Endothelial cell of umbilical vein (primary cell): ENCODE results near the gene CCSER2. TPM values are rescaled to one million over a fixed set of nuclear protein-coding genes. Genes with fewer than 3 reads are reported as not detected.

ENCODE experiments used
- BruUV-seq: library from RNA; stranded (reverse); fragments of 400-500 nt; replicated peaks from 2 replicates; lab custom pipeline; 2021; lab: Mats Ljungman, UMichigan
- CTCF ChIA-PET: fragments of 300-600, 350-600 bp; sonication (Branson Sonifier 250); formaldehyde crosslinking; loops from one replicate; lab custom pipeline; 2021; ENCODE audit warnings: antibody characterized with exemption, inconsistent platforms; lab: Charles Lee
- POLR2A ChIA-PET: fragments of 300-600, 350-600 bp; sonication (Branson Sonifier 250); formaldehyde crosslinking; loops from one replicate; lab custom pipeline; 2021; ENCODE audit warnings: antibody characterized with exemption, inconsistent platforms; lab: Charles Lee
- DNase-seq: peaks from one replicate; pipeline ENCODE4 v3.0.0-alpha.2; 2011; ENCODE audit warnings: low read depth, low spot score
- FAIRE-seq: peaks from 2 replicates; lab custom pipeline; 2011; peaks lifted over from hg19 to GRCh38; lab: Jason Lieb, UNC
- H2AFZ ChIP-seq: 2 replicates; pipeline ENCODE4 v1.6.0; 2012; ENCODE audit warnings: low read depth, low read length, control low read depth, inconsistent platforms
- H3K27ac ChIP-seq: 2 replicates; pipeline ENCODE4 v1.5.1; 2011; ENCODE audit warnings: low read depth, mild to moderate bottlenecking, control low read depth, low read length, moderate library complexity; ENCODE audit not compliant: insufficient read depth
- H3K27me3 ChIP-seq, 2 experiments: 2 replicates each; pipeline versions ENCODE4 v1.6.0 to v1.6.1; 2011; ENCODE audit warnings: low read length in 2 of 2, mixed read lengths in 1 of 2; ENCODE audit not compliant: control insufficient read depth in 2 of 2, insufficient read depth in 2 of 2
- H3K36me3 ChIP-seq, 2 experiments: 2 replicates in 1 of 2; 3 replicates in 1 of 2; pipeline ENCODE4 v1.5.1; 2011; ENCODE audit warnings: low read length in 2 of 2, mild to moderate bottlenecking in 1 of 2, moderate library complexity in 1 of 2; ENCODE audit not compliant: control insufficient read depth in 2 of 2, insufficient read depth in 2 of 2; ENCODE audit errors: extremely low read depth in 1 of 2
- H3K4me1 ChIP-seq: 3 replicates; pipeline ENCODE4 v1.5.1; 2011; ENCODE audit warnings: mild to moderate bottlenecking, low read length; ENCODE audit not compliant: control insufficient read depth, insufficient read depth; ENCODE audit errors: extremely low read depth
- H3K4me2 ChIP-seq: 2 replicates; pipeline ENCODE4 v1.6.1; 2011; ENCODE audit warnings: low read length, control low read depth, mixed read lengths; ENCODE audit not compliant: insufficient read depth
- H3K4me3 ChIP-seq, 3 experiments: fragments of 200-600 bp in 1 of 3; sonication (generic), shearing (Covaris generic) in 1 of 3; replicated peaks in 1 of 3; 2 replicates each; pipeline ENCODE4 v1.5.1; 2011 to 2016; ENCODE audit warnings: control low read depth in 3 of 3, low read length in 3 of 3, mild to moderate bottlenecking in 2 of 3, inconsistent platforms in 1 of 3, low read depth in 1 of 3, moderate library complexity in 1 of 3; ENCODE audit not compliant: insufficient read depth in 1 of 3
- H3K79me2 ChIP-seq: 2 replicates; pipeline ENCODE4 v1.6.0; 2012; ENCODE audit warnings: low read length, inconsistent platforms; ENCODE audit not compliant: control insufficient read depth, insufficient read depth
- H3K9ac ChIP-seq: replicated peaks from 2 replicates; pipeline ENCODE3; 2011; ENCODE audit warnings: low read length, control low read depth; ENCODE audit not compliant: insufficient read depth; ENCODE audit errors: extremely low read depth
- H3K9me1 ChIP-seq: replicated peaks from 3 replicates; pipeline ENCODE4 v1.6.0; 2011; ENCODE audit warnings: mild to moderate bottlenecking, low read length; ENCODE audit not compliant: control insufficient read depth, insufficient read depth; ENCODE audit errors: extremely low read depth
- H3K9me3 ChIP-seq: replicated peaks from 2 replicates; pipeline ENCODE4 v1.5.1; 2012; ENCODE audit warnings: low read length, inconsistent platforms; ENCODE audit not compliant: control insufficient read depth, insufficient read depth
- H4K20me1 ChIP-seq: replicated peaks from 2 replicates; pipeline ENCODE3; 2011; ENCODE audit warnings: mild to moderate bottlenecking, low read length; ENCODE audit not compliant: control insufficient read depth, insufficient read depth; ENCODE audit errors: extremely low read depth
- EZH2 ChIP-seq: IDR thresholded peaks from 2 replicates; pipeline ENCODE4 v1.6.1; 2012; ENCODE audit warnings: borderline replicate concordance, low read depth, mild to moderate bottlenecking, moderate library complexity, low read length, inconsistent platforms; ENCODE audit not compliant: severe bottlenecking
- FOS ChIP-seq: IDR thresholded peaks from 2 replicates; pipeline ENCODE4 v1.6.1; 2011; ENCODE audit warnings: mild to moderate bottlenecking, low read length, moderate library complexity, borderline replicate concordance; ENCODE audit not compliant: insufficient read depth
- GATA2 ChIP-seq: IDR thresholded peaks from 2 replicates; pipeline ENCODE4 v1.7.0; 2011; ENCODE audit warnings: low read depth, mild to moderate bottlenecking, moderate library complexity, mixed read lengths, low read length; ENCODE audit not compliant: insufficient read length, insufficient read depth
- JUN ChIP-seq: IDR thresholded peaks from 2 replicates; pipeline ENCODE4 v1.6.1; 2011; ENCODE audit warnings: borderline replicate concordance, low read depth; ENCODE audit not compliant: insufficient read length, insufficient read depth
- MYC ChIP-seq: IDR thresholded peaks from one replicate; pipeline ENCODE4 v1.6.1; 2011; ENCODE audit warnings: mild to moderate bottlenecking, low read depth, low read length
- POLR2A ChIP-seq: IDR thresholded peaks from 2 replicates; pipeline ENCODE4 v1.6.1; 2012; ENCODE audit warnings: low read depth, mild to moderate bottlenecking, control low read depth, low read length
- POLR2AphosphoS5 ChIP-seq: IDR thresholded peaks from 2 replicates; pipeline ENCODE4 v1.6.1; 2012; ENCODE audit warnings: low read depth, mild to moderate bottlenecking, control low read depth, low read length, moderate library complexity; ENCODE audit not compliant: insufficient read depth
- dilution Hi-C: fragments of 300-500 bp; cut with MboI; formaldehyde crosslinking; loops from one replicate; pipeline ENCODE4 v1.15.0; 2019; ENCODE audit warnings: low sequenced_read_pairs; ENCODE audit not compliant: extremely low pct_ligation_motif_present
- intact Hi-C: fragments of 100-400 bp; cut with micrococcal nuclease; formaldehyde crosslinking; loops from one replicate; pipeline ENCODE4 v1.10.0; 2022
- polyA plus RNA-seq, 4 experiments: library from polyadenylated mRNA; depleted of rRNA in 3 of 4; stranded (reverse) in 3 of 4; unstranded in 1 of 4; fragments of >200 nt; gene quantifications; 2 replicates each; pipeline versions ENCODE4 v1.2.1 to v1.2.3, GENCODE V29; 2011 to 2012; ENCODE audit warnings: missing spikeins in 1 of 4
- total RNA-seq: library from RNA; stranded (reverse); gene quantifications from 2 replicates; pipeline ENCODE4 v1.2.3, GENCODE V29; 2021
- TF ChIP-seq, protein P1 (sequence below): IDR thresholded peaks from 2 replicates; pipeline ENCODE4 v1.6.1; 2011; ENCODE audit not compliant: insufficient read depth, insufficient read length

Gene CCSER2
- total and polyA plus RNA-seq, 2 donors (not counting 3 experiments of a cell fraction or from before 2014, with no cell fraction given): 14.5 to 49.3 TPM

DNA sequence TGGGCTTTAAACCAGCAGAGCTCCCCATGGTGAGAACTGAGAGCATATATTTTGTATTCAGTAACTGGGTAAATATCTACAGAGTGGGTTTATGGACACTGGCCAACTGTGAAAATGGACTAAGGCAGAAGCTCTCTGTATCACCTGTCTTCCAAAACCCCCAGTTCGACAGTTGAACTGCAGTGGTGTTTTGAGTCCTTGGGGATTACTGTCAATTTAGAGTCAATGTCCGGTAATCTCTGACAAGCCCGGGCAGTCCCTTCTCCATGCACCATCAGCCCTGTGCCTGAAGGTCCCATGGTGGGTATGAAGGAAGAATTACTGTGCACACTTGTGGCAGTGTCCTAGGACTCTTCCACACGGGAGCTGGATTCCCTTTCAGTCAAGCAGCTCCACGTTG, 235.0 kb downstream of the CCSER2 start:
- POLR2A ChIA-PET: no interaction called here
- dilution Hi-C loops (no loop called here), intact Hi-C loops (no loop called here)
- H3K4me2 ChIP-seq: no peak overlapping the region
- H3K4me3 ChIP-seq: no peak overlapping the region
- no peak overlapping the region for H2AFZ ChIP-seq
- BruUV-seq: no TSS peak
- DNase-seq (no peak), FAIRE-seq (no peak)
- CTCF ChIA-PET: interaction anchor here (1.0 kb wide), 1 partner anchor 23 kb away, joined by 3 read pairs; no protein-coding TSS in a partner anchor
- no peaks in the 10 kb centered on the region for H3K4me1 ChIP-seq
- no peaks in the 10 kb centered on the region for H3K9me1 ChIP-seq
- no peaks in the 10 kb centered on the region for H3K36me3 ChIP-seq
- H4K20me1 ChIP-seq: no peaks in the 10 kb centered on the region
- TF ChIP-seq MYC (no peak), FOS (no peak), GATA2 (no peak), EZH2 (no peak), JUN (no peak)
- H3K79me2 ChIP-seq: no peaks in the 10 kb centered on the region
- no peaks in the 10 kb centered on the region for H3K9me3 ChIP-seq
- H3K27ac ChIP-seq: no peak overlapping the region
- no peaks in the 10 kb centered on the region for H3K27me3 ChIP-seq
- H3K9ac ChIP-seq: no peak overlapping the region

DNA sequence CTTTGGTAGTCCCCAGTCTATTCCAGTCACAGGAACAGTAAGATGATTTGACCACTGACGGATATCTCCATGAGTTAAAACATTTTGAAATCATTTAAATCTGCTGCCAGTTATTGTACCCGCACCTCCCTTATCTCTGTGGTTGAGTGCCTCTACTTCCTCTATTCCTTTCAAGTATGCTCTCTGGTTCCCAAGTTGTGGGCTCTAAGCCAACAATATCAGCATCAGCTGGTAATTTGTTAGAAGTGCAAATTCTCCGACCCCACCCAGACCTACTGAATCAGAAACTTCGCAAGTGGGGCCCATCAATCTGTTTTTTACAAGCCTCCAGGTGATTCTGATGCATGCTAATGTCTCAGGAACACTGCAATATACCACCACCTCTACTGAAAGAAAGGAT, 235.5 kb downstream of the CCSER2 start:
- H3K4me2 ChIP-seq: no peak overlapping the region
- no peaks in the 10 kb centered on the region for H3K9me1 ChIP-seq
- H3K79me2 ChIP-seq: no peaks in the 10 kb centered on the region
- FAIRE-seq (no peak), DNase-seq (no peak)
- H3K9ac ChIP-seq: no peak overlapping the region
- no peak for TF ChIP-seq FOS
- no peak for TF ChIP-seq POLR2AphosphoS5
- TF ChIP-seq, protein P1, sequence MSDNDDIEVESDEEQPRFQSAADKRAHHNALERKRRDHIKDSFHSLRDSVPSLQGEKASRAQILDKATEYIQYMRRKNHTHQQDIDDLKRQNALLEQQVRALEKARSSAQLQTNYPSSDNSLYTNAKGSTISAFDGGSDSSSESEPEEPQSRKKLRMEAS: no peak
- no peak for TF ChIP-seq GATA2
- no peak for TF ChIP-seq POLR2A
- no peaks in the 10 kb centered on the region for H3K36me3 ChIP-seq
- H3K4me1 ChIP-seq: no peaks in the 10 kb centered on the region
- no peak overlapping the region for H3K4me3 ChIP-seq
- no peaks in the 10 kb centered on the region for H4K20me1 ChIP-seq
- BruUV-seq: no TSS peak
- POLR2A ChIA-PET: no interaction called here
- H3K9me3 ChIP-seq: no peaks in the 10 kb centered on the region
- no peaks in the 10 kb centered on the region for H3K27me3 ChIP-seq
- CTCF ChIA-PET: interaction anchor here (1.0 kb wide), 1 partner anchor 23 kb away, joined by 3 read pairs; no protein-coding TSS in a partner anchor
- no peak overlapping the region for H2AFZ ChIP-seq
- dilution Hi-C loops (no loop called here), intact Hi-C loops (no loop called here)
- no peak overlapping the region for H3K27ac ChIP-seq
